Activated naive CD4-positive, alpha-beta T cell treated with anti-CD3 and anti-CD28 coated beads, Interleukin-2, amount 10 ng/mL, durations not matched to agents 7 days and 5 days (primary cell): ENCODE data around the gene F10.
"Not testable (repeated sequence)": the region's sequence is repeated elsewhere in the genome, so short reads cannot be mapped to it uniquely, and the experiment has no call there.

Source experiments
- CTCF ChIA-PET: fragments of 350-600 bp; sonication (Branson Sonifier 250); formaldehyde crosslinking; loops from one replicate; lab custom pipeline; 2021; ENCODE audit warnings: antibody characterized with exemption; lab: Charles Lee
- DNase-seq: peaks from one replicate; pipeline ENCODE4 v3.0.0-alpha.2; 2020
- H3K27ac Mint-ChIP-seq: one replicate; pipeline ENCODE4 v1.8.0; 2021; ENCODE audit warnings: mild to moderate bottlenecking, moderate library complexity, mixed read lengths
- H3K27me3 Mint-ChIP-seq: one replicate; pipeline ENCODE4 v1.8.0; 2021; ENCODE audit warnings: mild to moderate bottlenecking, mixed read lengths
- H3K36me3 Mint-ChIP-seq: one replicate; pipeline ENCODE4 v1.8.0; 2021; ENCODE audit warnings: mixed read lengths
- H3K4me1 Mint-ChIP-seq: one replicate; pipeline ENCODE4 v1.8.0; 2021; ENCODE audit warnings: mixed read lengths
- H3K4me3 Mint-ChIP-seq: one replicate; pipeline ENCODE4 v1.8.0; 2021; ENCODE audit warnings: mild to moderate bottlenecking, moderate library complexity, mixed read lengths
- H3K9me3 Mint-ChIP-seq: one replicate; pipeline ENCODE4 v1.8.0; 2021; ENCODE audit warnings: mixed read lengths

Gene F10

GRCh38 chr13:113091891-113092775, 30.5 kb upstream of the F10 start:
- DNase-seq: no peak
- Mint-ChIP-seq H3K4me3 (no peak overlapping the region), H3K27ac (no peak overlapping the region), H3K36me3 (no peaks in the 10 kb centered on the region), H3K9me3 (no peaks in the 10 kb centered on the region), H3K4me1 (no peaks in the 10 kb centered on the region), H3K27me3 (no peaks in the 10 kb centered on the region)
- CTCF ChIA-PET: no interaction called here

GRCh38 chr13:113092776-113093579, 29.6 kb upstream of the F10 start:
- Mint-ChIP-seq H3K36me3 (no peaks in the 10 kb centered on the region), H3K9me3 (no peaks in the 10 kb centered on the region), H3K27ac (no peak overlapping the region), H3K4me1 (no peaks in the 10 kb centered on the region), H3K4me3 (no peak overlapping the region), H3K27me3 (no peaks in the 10 kb centered on the region)
- DNase-seq: no peak
- CTCF ChIA-PET: no interaction called here

- CTCF ChIA-PET: no interaction called here
- Mint-ChIP-seq H3K4me3 (no peak overlapping the region), H3K36me3 (no peaks in the 10 kb centered on the region), H3K4me1 (no peaks in the 10 kb centered on the region), H3K9me3 (no peaks in the 10 kb centered on the region), H3K27me3 (no peaks in the 10 kb centered on the region), H3K27ac (no peak overlapping the region)
- DNase-seq: no peak
Measured at GRCh38 chr13:113093580-113094409, 28.8 kb upstream of the F10 start.

GRCh38 chr13:113094410-113094800, 28.2 kb upstream of the F10 start:
- no peaks in the 10 kb centered on the region for H3K27me3 Mint-ChIP-seq
- no peaks in the 10 kb centered on the region for H3K9me3 Mint-ChIP-seq
- no peaks in the 10 kb centered on the region for H3K36me3 Mint-ChIP-seq
- H3K4me1 Mint-ChIP-seq: no peaks in the 10 kb centered on the region
- H3K4me3 Mint-ChIP-seq: no peak overlapping the region
- no peak overlapping the region for H3K27ac Mint-ChIP-seq
- no peak for DNase-seq
- CTCF ChIA-PET: no interaction called here

GRCh38 chr13:113095146-113096051, 27.2 kb upstream of the F10 start:
- Mint-ChIP-seq H3K4me3 (no peak overlapping the region), H3K9me3 (no peaks in the 10 kb centered on the region), H3K36me3 (no peaks in the 10 kb centered on the region), H3K27me3 (no peaks in the 10 kb centered on the region), H3K4me1 (no peaks in the 10 kb centered on the region), H3K27ac (peak overlapping the region; percentile 45)
- no peak for DNase-seq
- CTCF ChIA-PET: no interaction called here

GRCh38 chr13:113096052-113096744, 26.4 kb upstream of the F10 start:
- no peaks in the 10 kb centered on the region for H3K27me3 Mint-ChIP-seq
- CTCF ChIA-PET: no interaction called here
- H3K4me3 Mint-ChIP-seq: no peak overlapping the region
- no peaks in the 10 kb centered on the region for H3K36me3 Mint-ChIP-seq
- H3K9me3 Mint-ChIP-seq: no peaks in the 10 kb centered on the region
- DNase-seq: no peak
- no peak overlapping the region for H3K27ac Mint-ChIP-seq
- no peaks in the 10 kb centered on the region for H3K4me1 Mint-ChIP-seq

GRCh38 chr13:113096745-113097305, 25.8 kb upstream of the F10 start:
- H3K27me3 Mint-ChIP-seq: no peaks in the 10 kb centered on the region
- no peak for DNase-seq
- H3K36me3 Mint-ChIP-seq: no peaks in the 10 kb centered on the region
- H3K4me3 Mint-ChIP-seq: no peak overlapping the region
- H3K4me1 Mint-ChIP-seq: no peaks in the 10 kb centered on the region
- no peaks in the 10 kb centered on the region for H3K9me3 Mint-ChIP-seq
- CTCF ChIA-PET: no interaction called here
- no peak overlapping the region for H3K27ac Mint-ChIP-seq

- no peaks in the 10 kb centered on the region for H3K9me3 Mint-ChIP-seq
- no peaks in the 10 kb centered on the region for H3K4me1 Mint-ChIP-seq
- H3K27ac Mint-ChIP-seq: no peak overlapping the region
- CTCF ChIA-PET: no interaction called here
- DNase-seq: no peak
- H3K36me3 Mint-ChIP-seq: no peaks in the 10 kb centered on the region
- no peak overlapping the region for H3K4me3 Mint-ChIP-seq
- no peaks in the 10 kb centered on the region for H3K27me3 Mint-ChIP-seq
Measured at GRCh38 chr13:113097651-113098050, 24.9 kb upstream of the F10 start.

- DNase-seq: no peak
Measured at GRCh38 chr13:113098162-113098732, 24.4 kb upstream of the F10 start.

GRCh38 chr13:113099142-113099541, 23.5 kb upstream of the F10 start:
- CTCF ChIA-PET: no interaction called here
- no peaks in the 10 kb centered on the region for H3K4me1 Mint-ChIP-seq

More at GRCh38 chr13:113098162-113098732, 24.4 kb upstream of the F10 start:
- no peaks in the 10 kb centered on the region for H3K9me3 Mint-ChIP-seq
- H3K4me3 Mint-ChIP-seq: no peak overlapping the region
- peaks cover under 1% of the 10 kb centered on the region for H3K27me3 Mint-ChIP-seq
- H3K27ac Mint-ChIP-seq: no peak overlapping the region
- no peaks in the 10 kb centered on the region for H3K4me1 Mint-ChIP-seq
- CTCF ChIA-PET: no interaction called here
- no peaks in the 10 kb centered on the region for H3K36me3 Mint-ChIP-seq

GRCh38 chr13:113102302-113102701, 20.3 kb upstream of the F10 start:
- CTCF ChIA-PET: interaction anchor here (0.5 kb wide), 1 partner anchor 114 kb away, joined by 3 read pairs; no protein-coding TSS in a partner anchor
- H3K4me1 Mint-ChIP-seq, H3K36me3 Mint-ChIP-seq, H3K4me3 Mint-ChIP-seq, H3K27ac Mint-ChIP-seq, H3K9me3 Mint-ChIP-seq, DNase-seq: not testable (repeated sequence)
- H3K27me3 Mint-ChIP-seq: peaks cover 24% of the 10 kb centered on the region

More at GRCh38 chr13:113099142-113099541, 23.5 kb upstream of the F10 start:
- DNase-seq: no peak
- no peaks in the 10 kb centered on the region for H3K9me3 Mint-ChIP-seq
- no peak overlapping the region for H3K27ac Mint-ChIP-seq
- peaks cover 10% of the 10 kb centered on the region for H3K27me3 Mint-ChIP-seq
- H3K36me3 Mint-ChIP-seq: no peaks in the 10 kb centered on the region
- H3K4me3 Mint-ChIP-seq: no peak overlapping the region

- no peak for DNase-seq
- peaks cover 24% of the 10 kb centered on the region for H3K27me3 Mint-ChIP-seq
- CTCF ChIA-PET: no interaction called here
- H3K4me3 Mint-ChIP-seq: no peak overlapping the region
- no peak overlapping the region for H3K27ac Mint-ChIP-seq
- H3K9me3 Mint-ChIP-seq: no peaks in the 10 kb centered on the region
- no peaks in the 10 kb centered on the region for H3K4me1 Mint-ChIP-seq
- no peaks in the 10 kb centered on the region for H3K36me3 Mint-ChIP-seq
Measured at GRCh38 chr13:113102727-113103126, 19.9 kb upstream of the F10 start.
